ENCODE results near the gene TSSC4. TPM values are rescaled to one million over a fixed set of nuclear protein-coding genes. Genes with fewer than 3 reads are reported as not detected.

Gene TSSC4
- 10 to 100 TPM; 28.9 to 69.4 (median 50.3) TPM for total RNA-seq

- WGBS, 2 donors: 0% methylated on average over 26 of the region's 66 CpGs; no CpG with 5 or more reads in 1 of the 2 donors
- peaks cover 18 to 66% (median 53%) of the 10 kb centered on the region in 4 donors for H3K36me3 ChIP-seq
Measured at GRCh38 chr11:2400069-2400761, at the start of gene TSSC4. Gene TSSC4 (plus strand): TSS chr11:2400750. CDS start chr11:2402634, 1,884 bp downstream.

GRCh38 chr11:2351701-2352100, 48.8 kb upstream of the TSSC4 start:
- H3K27ac ChIP-seq: no peak overlapping the region
- no peak for ATAC-seq (ENCODE audit: low FRiP score in 2 of 2)
- TF ChIP-seq POLR2A (IDR thresholded peaks at IDR 0.05) (no peak), EP300 (IDR thresholded peaks at IDR 0.05) (no peak), CTCF (IDR thresholded peaks at IDR 0.05) (no peak), POLR2AphosphoS5 (IDR thresholded peaks at IDR 0.05) (no peak)
- no peaks in the 10 kb centered on the region for H3K36me3 ChIP-seq
- no peaks in the 10 kb centered on the region for H3K4me1 ChIP-seq
- no peak for DNase-seq
- H3K4me3 ChIP-seq: no peak overlapping the region
- H3K9me3 ChIP-seq: peaks cover 0 to 9% (median 5%) of the 10 kb centered on the region in 4 donors
- 80 to 94% methylated on average over 2 to 3 of the region's 3 CpGs for WGBS, 2 donors
- H3K27me3 ChIP-seq: no peaks in the 10 kb centered on the region

More at GRCh38 chr11:2400069-2400761, at the start of gene TSSC4:
- no peaks in the 10 kb centered on the region for H3K9me3 ChIP-seq
- peak within 1 kb of the TSS; percentile 75 to 89 (median 78) for H3K4me3 ChIP-seq
- peak; percentile 99 to 100 for DNase-seq
- H3K4me1 ChIP-seq: peaks cover 23 to 33% (median 25%) of the 10 kb centered on the region in 4 donors
- H3K27ac ChIP-seq: peak within 1 kb of the TSS; percentile 94 to 100 (median 98)
- TF ChIP-seq POLR2AphosphoS5 (IDR thresholded peaks at IDR 0.05): peak; percentile 97 to 100
- peak; percentile 96 to 99 (median 98) for TF ChIP-seq EP300 (IDR thresholded peaks at IDR 0.05)
- peak; percentile 58 to 90 (median 75) for TF ChIP-seq POLR2A (IDR thresholded peaks at IDR 0.05)
- peak; percentile 88 to 100 (median 99) for TF ChIP-seq CTCF (IDR thresholded peaks at IDR 0.05)
- H3K27me3 ChIP-seq: no peaks in the 10 kb centered on the region
- peak; percentile 94 to 95 for ATAC-seq (ENCODE audit: low FRiP score in 2 of 2)

- WGBS, 2 donors: 82 to 89% methylated on average over 4 of the region's 4 CpGs
Measured at GRCh38 chr11:2352420-2352819, 48.1 kb upstream of the TSSC4 start.

GRCh38 chr11:2355000-2355644, 45.4 kb upstream of the TSSC4 start:
- H3K4me1 ChIP-seq: no peaks in the 10 kb centered on the region
- no peak overlapping the region for H3K27ac ChIP-seq
- DNase-seq (no peak), ATAC-seq (ENCODE audit: low FRiP score in 2 of 2) (no peak)
- TF ChIP-seq POLR2A (IDR thresholded peaks at IDR 0.05): no peak
- TF ChIP-seq CTCF (IDR thresholded peaks at IDR 0.05): no peak
- TF ChIP-seq POLR2AphosphoS5 (IDR thresholded peaks at IDR 0.05): no peak
- TF ChIP-seq EP300 (IDR thresholded peaks at IDR 0.05): no peak
- H3K4me3 ChIP-seq: no peak overlapping the region
- no peaks in the 10 kb centered on the region for H3K36me3 ChIP-seq
- H3K9me3 ChIP-seq: no peaks in the 10 kb centered on the region
- H3K27me3 ChIP-seq: no peaks in the 10 kb centered on the region
- WGBS, 2 donors: 73 to 74% methylated on average over 7 of the region's 7 CpGs

More at GRCh38 chr11:2352420-2352819, 48.1 kb upstream of the TSSC4 start:
- H3K4me3 ChIP-seq: no peak overlapping the region
- no peak overlapping the region for H3K27ac ChIP-seq
- DNase-seq: no peak
- no peaks in the 10 kb centered on the region for H3K36me3 ChIP-seq
- no peaks in the 10 kb centered on the region for H3K4me1 ChIP-seq
- H3K9me3 ChIP-seq: peaks cover 0 to 9% (median 5%) of the 10 kb centered on the region in 4 donors
- no peaks in the 10 kb centered on the region for H3K27me3 ChIP-seq
- no peak for ATAC-seq (ENCODE audit: low FRiP score in 2 of 2)
- TF ChIP-seq POLR2AphosphoS5 (IDR thresholded peaks at IDR 0.05) (no peak), POLR2A (IDR thresholded peaks at IDR 0.05) (no peak), EP300 (IDR thresholded peaks at IDR 0.05) (no peak), CTCF (IDR thresholded peaks at IDR 0.05) (no peak)
